Neural cell (in vitro differentiated cells): Measurements from ENCODE around the gene CCDC71. TPM values are rescaled to one million over a fixed set of nuclear protein-coding genes. Genes with fewer than 3 reads are reported as not detected.

Experiments
- H2AFZ ChIP-seq: fragments of 200-600, 300-800 bp; sonication (generic), shearing (Covaris generic); 2 replicates; pipeline ENCODE4 v1.6.0; 2014; ENCODE audit warnings: low read depth, mild to moderate bottlenecking, antibody characterized with exemption, low read length, moderate library complexity
- H3F3A ChIP-seq: fragments of 200-600 bp; shearing (Covaris generic); 2 replicates; pipeline ENCODE4 v1.6.1; 2016; ENCODE audit warnings: mild to moderate bottlenecking, moderate library complexity, mixed read lengths, antibody characterized with exemption, low read length; ENCODE audit not compliant: insufficient read depth, poor library complexity, severe bottlenecking
- H3K27ac ChIP-seq: fragments of 200-600, 300-800 bp; sonication (generic), shearing (Covaris generic); 2 replicates; pipeline ENCODE4 v1.5.1; 2014; ENCODE audit warnings: mild to moderate bottlenecking, low read length, moderate library complexity
- H3K27me3 ChIP-seq: fragments of 300-800, 200-600 bp; sonication (generic), shearing (Covaris generic); 2 replicates; pipeline ENCODE4 v1.6.0; 2014; ENCODE audit warnings: mild to moderate bottlenecking, low read depth, low read length, moderate library complexity; ENCODE audit not compliant: insufficient read depth
- H3K36me3 ChIP-seq: fragments of 300-800, 200-600 bp; sonication (generic), shearing (Covaris generic); 2 replicates; pipeline ENCODE4 v1.5.1; 2014; ENCODE audit warnings: mild to moderate bottlenecking, antibody characterized with exemption, low read length, moderate library complexity; ENCODE audit not compliant: insufficient read depth
- H3K4me2 ChIP-seq: fragments of 300-800, 200-600 bp; sonication (generic), shearing (Covaris generic); 2 replicates; pipeline ENCODE4 v1.6.0; 2014; ENCODE audit warnings: mild to moderate bottlenecking, low read length
- H3K4me3 ChIP-seq: fragments of 300-800, 200-600 bp; sonication (generic), shearing (Covaris generic); 2 replicates; pipeline ENCODE4 v1.5.1; 2014; ENCODE audit warnings: mild to moderate bottlenecking, low read length, moderate library complexity
- H3K79me2 ChIP-seq: fragments of 200-600 bp; shearing (Covaris generic); replicated peaks from 2 replicates; pipeline ENCODE4 v1.6.0; 2014; ENCODE audit warnings: mild to moderate bottlenecking, low read length, moderate library complexity; ENCODE audit not compliant: insufficient read depth
- H3K9ac ChIP-seq: fragments of 300-800, 200-600 bp; sonication (generic), shearing (Covaris generic); 2 replicates; pipeline ENCODE4 v1.6.1; 2016; ENCODE audit warnings: mild to moderate bottlenecking, low read length, mixed read lengths
- H3K9me2 ChIP-seq: fragments of 200-600 bp; shearing (Covaris generic); 2 replicates; pipeline ENCODE4 v1.6.1; 2016; ENCODE audit warnings: mild to moderate bottlenecking, low read length, mixed read lengths; ENCODE audit not compliant: insufficient read depth
- H3K9me3 ChIP-seq: fragments of 200-600, 300-800 bp; sonication (generic), shearing (Covaris generic); 2 replicates; pipeline ENCODE4 v1.6.1; 2016; ENCODE audit warnings: mild to moderate bottlenecking, mixed run types, low read length, moderate library complexity, mixed read lengths
- H4K20me1 ChIP-seq: fragments of 200-600 bp; shearing (Covaris generic); 2 replicates; pipeline ENCODE4 v1.6.1; 2016; ENCODE audit warnings: mild to moderate bottlenecking, mixed run types; ENCODE audit not compliant: insufficient read depth
- EP300 ChIP-seq: fragments of 450-650 bp; conservative IDR thresholded peaks from 2 replicates; pipeline ENCODE4 v1.6.1; 2014; ENCODE audit warnings: antibody characterized with exemption, mild to moderate bottlenecking, moderate library complexity; ENCODE audit not compliant: poor library complexity, severe bottlenecking
- EZH2 ChIP-seq: fragments of 200-600, 300-800 bp; shearing (Covaris generic), sonication (generic); IDR thresholded peaks from 2 replicates; pipeline ENCODE4 v1.6.1; 2014; ENCODE audit warnings: antibody characterized with exemption, low read length, borderline replicate concordance, mild to moderate bottlenecking; ENCODE audit not compliant: insufficient read depth, poor library complexity, severe bottlenecking
- MXI1 ChIP-seq: fragments of 450-650 bp; conservative IDR thresholded peaks from 2 replicates; pipeline ENCODE4 v1.6.1; 2014; ENCODE audit warnings: antibody characterized with exemption, mild to moderate bottlenecking; ENCODE audit not compliant: poor library complexity, severe bottlenecking
- POLR2AphosphoS5 ChIP-seq: IDR thresholded peaks from 2 replicates; pipeline ENCODE4 v1.6.1; 2012
- RAD21 ChIP-seq: fragments of 450-650 bp; conservative IDR thresholded peaks from 2 replicates; pipeline ENCODE4 v1.6.1; 2014; ENCODE audit warnings: antibody characterized with exemption, mild to moderate bottlenecking, moderate library complexity
- SMC3 ChIP-seq: fragments of 450-650 bp; conservative IDR thresholded peaks from 2 replicates; pipeline ENCODE4 v1.6.1; 2014; ENCODE audit warnings: antibody characterized with exemption, mild to moderate bottlenecking, moderate library complexity; ENCODE audit not compliant: poor library complexity
- TAF1 ChIP-seq: IDR thresholded peaks from 2 replicates; pipeline ENCODE4 v1.6.1; 2012; ENCODE audit warnings: low read depth
- polyA plus RNA-seq: library from polyadenylated mRNA; depleted of rRNA; stranded (reverse); fragments of >200 nt; gene quantifications from 2 replicates; pipeline ENCODE4 v1.2.3, GENCODE V29; 2014
- TF ChIP-seq, protein P1 (sequence below): IDR thresholded peaks from 2 replicates; pipeline ENCODE4 v1.6.1; 2012; ENCODE audit warnings: borderline replicate concordance
- TF ChIP-seq, protein P2 (sequence below): fragments of 450-650 bp; IDR thresholded peaks from 2 replicates; pipeline ENCODE4 v1.5.1; 2014; ENCODE audit warnings: antibody characterized with exemption, mild to moderate bottlenecking, moderate library complexity; ENCODE audit not compliant: poor library complexity, severe bottlenecking

The CCDC71 gene
- polyA plus RNA-seq, 1 donor from 2014 or later: 14.8 TPM

GRCh38 chr3:49199239-49199899 lies 33.2 kb upstream of the CCDC71 start:
- Histone ChIP-seq H3K79me2 (no peaks in the 10 kb centered on the region), H3K9me3 (no peaks in the 10 kb centered on the region), H3K4me2 (no peak overlapping the region), H3K4me3 (no peak overlapping the region), H3K27me3 (no peaks in the 10 kb centered on the region), H3K9me2 (no peaks in the 10 kb centered on the region), H4K20me1 (no peaks in the 10 kb centered on the region), H2AFZ (no peak overlapping the region), H3F3A (no peaks in the 10 kb centered on the region), H3K36me3 (no peaks in the 10 kb centered on the region), H3K27ac (no peak overlapping the region), H3K9ac (no peak overlapping the region)
- no peak for TF ChIP-seq EP300
- TF ChIP-seq POLR2AphosphoS5: no peak
- TF ChIP-seq EZH2: no peak

DNA sequence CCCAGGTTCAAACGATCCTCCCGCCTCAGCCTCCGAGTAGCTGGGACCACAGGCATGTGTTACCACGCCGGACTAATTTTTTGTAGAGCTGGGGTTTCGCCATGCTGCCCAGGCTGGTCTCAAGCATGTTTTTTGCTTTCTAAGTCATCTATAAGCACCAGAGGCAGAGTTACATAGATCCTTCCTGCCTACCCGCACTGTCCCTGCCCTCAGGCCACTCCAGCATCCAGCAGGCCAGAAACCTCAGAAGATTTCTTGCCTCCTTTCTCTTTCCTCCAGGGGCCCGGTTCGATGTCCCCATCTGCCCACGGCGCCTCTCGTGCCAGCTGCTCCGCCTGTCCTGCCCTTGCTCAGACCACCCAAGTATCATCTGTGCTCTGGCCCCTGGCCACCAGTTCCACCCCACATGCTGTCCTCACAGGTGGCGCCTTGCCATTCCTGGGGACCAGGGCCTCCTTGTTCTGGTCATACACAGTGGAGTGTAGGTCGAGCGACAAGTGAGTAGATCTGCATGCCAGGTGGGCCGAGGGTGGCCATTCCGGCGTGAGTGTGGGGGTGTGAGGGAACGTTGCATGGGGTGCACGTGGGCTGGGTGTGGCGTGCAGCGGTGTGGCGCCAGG lies 32.6 kb upstream of the CCDC71 start:
- no peaks in the 10 kb centered on the region for H3K27me3 ChIP-seq
- no peaks in the 10 kb centered on the region for H3K9me3 ChIP-seq
- no peak overlapping the region for H3K27ac ChIP-seq
- no peaks in the 10 kb centered on the region for H3K79me2 ChIP-seq
- H2AFZ ChIP-seq: no peak overlapping the region
- H3K9ac ChIP-seq: no peak overlapping the region
- no peaks in the 10 kb centered on the region for H3K9me2 ChIP-seq
- H3K36me3 ChIP-seq: no peaks in the 10 kb centered on the region
- H3K4me3 ChIP-seq: no peak overlapping the region
- no peaks in the 10 kb centered on the region for H4K20me1 ChIP-seq
- H3K4me2 ChIP-seq: no peak overlapping the region
- H3F3A ChIP-seq: no peaks in the 10 kb centered on the region
- TF ChIP-seq, protein P1, sequence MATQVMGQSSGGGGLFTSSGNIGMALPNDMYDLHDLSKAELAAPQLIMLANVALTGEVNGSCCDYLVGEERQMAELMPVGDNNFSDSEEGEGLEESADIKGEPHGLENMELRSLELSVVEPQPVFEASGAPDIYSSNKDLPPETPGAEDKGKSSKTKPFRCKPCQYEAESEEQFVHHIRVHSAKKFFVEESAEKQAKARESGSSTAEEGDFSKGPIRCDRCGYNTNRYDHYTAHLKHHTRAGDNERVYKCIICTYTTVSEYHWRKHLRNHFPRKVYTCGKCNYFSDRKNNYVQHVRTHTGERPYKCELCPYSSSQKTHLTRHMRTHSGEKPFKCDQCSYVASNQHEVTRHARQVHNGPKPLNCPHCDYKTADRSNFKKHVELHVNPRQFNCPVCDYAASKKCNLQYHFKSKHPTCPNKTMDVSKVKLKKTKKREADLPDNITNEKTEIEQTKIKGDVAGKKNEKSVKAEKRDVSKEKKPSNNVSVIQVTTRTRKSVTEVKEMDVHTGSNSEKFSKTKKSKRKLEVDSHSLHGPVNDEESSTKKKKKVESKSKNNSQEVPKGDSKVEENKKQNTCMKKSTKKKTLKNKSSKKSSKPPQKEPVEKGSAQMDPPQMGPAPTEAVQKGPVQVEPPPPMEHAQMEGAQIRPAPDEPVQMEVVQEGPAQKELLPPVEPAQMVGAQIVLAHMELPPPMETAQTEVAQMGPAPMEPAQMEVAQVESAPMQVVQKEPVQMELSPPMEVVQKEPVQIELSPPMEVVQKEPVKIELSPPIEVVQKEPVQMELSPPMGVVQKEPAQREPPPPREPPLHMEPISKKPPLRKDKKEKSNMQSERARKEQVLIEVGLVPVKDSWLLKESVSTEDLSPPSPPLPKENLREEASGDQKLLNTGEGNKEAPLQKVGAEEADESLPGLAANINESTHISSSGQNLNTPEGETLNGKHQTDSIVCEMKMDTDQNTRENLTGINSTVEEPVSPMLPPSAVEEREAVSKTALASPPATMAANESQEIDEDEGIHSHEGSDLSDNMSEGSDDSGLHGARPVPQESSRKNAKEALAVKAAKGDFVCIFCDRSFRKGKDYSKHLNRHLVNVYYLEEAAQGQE: no peak
- TF ChIP-seq SMC3 (no peak), POLR2AphosphoS5 (no peak), RAD21 (no peak), EZH2 (no peak), MXI1 (no peak), EP300 (no peak), TAF1 (no peak)
- TF ChIP-seq, protein P2, sequence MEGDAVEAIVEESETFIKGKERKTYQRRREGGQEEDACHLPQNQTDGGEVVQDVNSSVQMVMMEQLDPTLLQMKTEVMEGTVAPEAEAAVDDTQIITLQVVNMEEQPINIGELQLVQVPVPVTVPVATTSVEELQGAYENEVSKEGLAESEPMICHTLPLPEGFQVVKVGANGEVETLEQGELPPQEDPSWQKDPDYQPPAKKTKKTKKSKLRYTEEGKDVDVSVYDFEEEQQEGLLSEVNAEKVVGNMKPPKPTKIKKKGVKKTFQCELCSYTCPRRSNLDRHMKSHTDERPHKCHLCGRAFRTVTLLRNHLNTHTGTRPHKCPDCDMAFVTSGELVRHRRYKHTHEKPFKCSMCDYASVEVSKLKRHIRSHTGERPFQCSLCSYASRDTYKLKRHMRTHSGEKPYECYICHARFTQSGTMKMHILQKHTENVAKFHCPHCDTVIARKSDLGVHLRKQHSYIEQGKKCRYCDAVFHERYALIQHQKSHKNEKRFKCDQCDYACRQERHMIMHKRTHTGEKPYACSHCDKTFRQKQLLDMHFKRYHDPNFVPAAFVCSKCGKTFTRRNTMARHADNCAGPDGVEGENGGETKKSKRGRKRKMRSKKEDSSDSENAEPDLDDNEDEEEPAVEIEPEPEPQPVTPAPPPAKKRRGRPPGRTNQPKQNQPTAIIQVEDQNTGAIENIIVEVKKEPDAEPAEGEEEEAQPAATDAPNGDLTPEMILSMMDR: no peak
